Heart left ventricle (tissue), 16 donors: ENCODE results near the gene NMRAL1. TPM values are rescaled to one million over a fixed set of nuclear protein-coding genes. Genes with fewer than 3 reads are reported as not detected.
A peak's percentile ranks its signal among the peaks of the same experiment; 100 is the strongest.

ENCODE experiments used
- ATAC-seq, 4 donors: fragments of 200-7000 bp; cut with Tn5 transposase; one replicate each; pipeline ENCODE4 v1.9.1; 2020 to 2022; ENCODE audit warnings: moderate library complexity in 4 of 4, mild to moderate bottlenecking in 3 of 4, moderate number of reproducible peaks in 1 of 4
- DNase-seq, 5 donors: peaks; one replicate each; pipeline ENCODE4 v3.0.0-alpha.2; 2020
- H3K27ac ChIP-seq, 12 donors: fragments of 200-600 bp; sonication (generic) in 4 of 12; one replicate each; pipeline versions ENCODE4 v1.5.0 to v1.8.0; 2016 to 2022; ENCODE audit warnings: mild to moderate bottlenecking in 2 of 12
- H3K27me3 ChIP-seq, 9 donors: fragments of 200-600 bp; sonication (generic) in 2 of 9; one replicate each; pipeline versions ENCODE4 v1.5.1 to v1.8.0; 2016 to 2022; ENCODE audit warnings: mild to moderate bottlenecking in 3 of 9
- H3K36me3 ChIP-seq, 9 donors: fragments of 200-600 bp; sonication (generic) in 2 of 9; one replicate each; pipeline versions ENCODE4 v1.5.0 to v1.8.0; 2018 to 2022; ENCODE audit warnings: mild to moderate bottlenecking in 2 of 9
- H3K4me1 ChIP-seq, 12 donors: fragments of 200-600 bp; sonication (generic) in 4 of 12; one replicate each; pipeline versions ENCODE4 v1.5.0 to v1.8.0; 2016 to 2022; ENCODE audit warnings: mild to moderate bottlenecking in 3 of 12
- H3K4me3 ChIP-seq, 12 donors: fragments of 200-600 bp; sonication (generic) in 4 of 12; one replicate each; pipeline versions ENCODE4 v1.5.0 to v1.8.0; 2017 to 2022; ENCODE audit warnings: mild to moderate bottlenecking in 9 of 12, moderate library complexity in 4 of 12
- H3K9me3 ChIP-seq, 12 donors: fragments of 200-600 bp; sonication (generic) in 4 of 12; one replicate each; pipeline versions ENCODE4 v1.5.0 to v1.8.0; 2016 to 2022; ENCODE audit warnings: mild to moderate bottlenecking in 1 of 12
- POLR2A ChIP-seq, 2 donors: fragments of 450-650 bp; IDR thresholded peaks; one replicate each; pipeline ENCODE4 v1.6.1; 2017; ENCODE audit warnings: antibody characterized with exemption in 2 of 2, mild to moderate bottlenecking in 2 of 2, moderate library complexity in 2 of 2
- WGBS, 4 donors: extraction: QIAGEN DNeasy Blood & Tissue Kit in 2 of 4; methylation state at CpG; one replicate each; pipeline versions ENCODE4 v1.1.5 to v1.1.7; 2013 to 2018; 5-methylcytosine and 5-hydroxymethylcytosine counted together
- intact Hi-C, 10 donors: fragments of 100-400 bp; cut with DNase I; formaldehyde crosslinking; loops; one replicate each; pipeline versions ENCODE4 v1.11.1 to v1.14.2; 2022
- polyA plus RNA-seq, 2 donors: library from polyadenylated mRNA; stranded (reverse); fragments of 200-250 nt; gene quantifications; one replicate each; pipeline ENCODE4 v1.2.3, GENCODE V29; 2013
- total RNA-seq, 9 donors: library from RNA; depleted of rRNA in 2 of 9; stranded (reverse); fragments of >200 nt in 2 of 9; fragmentation: NEBNext Ultra II Directional in 3 of 9; extraction: Animal tissue kit (Norgen Biotek cat#: 25700) in 3 of 9; gene quantifications; one replicate each; pipeline versions ENCODE4 v1.1.0 to v1.2.4, GENCODE V29; 2016 to 2023
- TF ChIP-seq, protein P1 (sequence below), 12 donors: fragments of 200-600 bp; sonication (generic) in 4 of 12; IDR thresholded peaks; one replicate each; pipeline versions ENCODE4 v1.5.0 to v1.8.0; 2018 to 2022; ENCODE audit warnings: antibody characterized with exemption in 12 of 12, mild to moderate bottlenecking in 5 of 12
- donor health status: ischemic (EF 13 %, LVEDD 7.1; RV severe dilation, severe dysfunction).
- donor health status: healthy with polysubstance abuse.
- donor health status: DM: no; HTN: yes; CAD: no.
- donor health status: DM: no; HTN: no; CAD: no.
- donor health status: ischemic (EF 25% LVEDD 6.9; RV normal size, moderate dysfunction).
- donor health status: ischemic (EF 25% LVEDD 5.7; RV mildly dilated, moderate dysfunction).
- donor health status: healthy.
- donor health status: DM: yes; HTN: yes; CAD: no.
- donor health status: ischemic (EF 35%, LVEDD 5.7; RV mildly dilated, moderate dysfunction).
- donor health status: nonischemic (EF 11% LVEDD 7.7; RV severe dilation, severe dysfunction).
- donor health status: DM: yes; HTN: yes; CAD: no.
- donor health status: PGD.
- donor health status: ischemic (EF 29% LVEDD 5.4; RV normal size, mild dysfunction).
- donor health status: nonischemic (EF 23%, LVEDD 6.1; RV moderate dilation, normal function).

The NMRAL1 gene
- total and polyA plus RNA-seq, 11 donors, result 12.0 to 47.5 (median 25.4) TPM

DNA sequence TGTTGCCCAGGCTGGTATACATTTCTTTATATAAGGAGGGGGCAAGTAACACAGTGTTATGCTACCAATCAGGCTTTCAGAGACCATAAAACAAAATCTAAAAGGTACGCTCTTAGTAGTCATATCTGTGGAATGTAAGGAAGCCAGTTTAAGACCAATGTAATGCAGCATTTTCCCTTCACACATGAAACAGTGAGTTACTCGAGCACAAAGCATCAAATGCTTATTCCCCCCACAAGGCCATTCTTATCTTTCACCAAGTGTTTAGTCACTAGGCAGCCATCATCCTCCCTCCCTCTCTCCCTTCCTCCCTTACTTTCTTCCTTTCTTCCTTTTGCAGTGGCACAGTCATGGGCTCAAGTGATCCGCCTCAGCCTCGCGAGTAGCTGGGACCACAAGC is 14.6 kb upstream of the NMRAL1 start:
- intact Hi-C loops, result no loop called here
- Histone ChIP-seq H3K36me3 (peaks cover 0 to 56% (median 24%) of the 10 kb centered on the region in 9 donors), H3K9me3 (no peaks in the 10 kb centered on the region), H3K4me3 (no peak overlapping the region), H3K27me3 (no peaks in the 10 kb centered on the region), H3K4me1 (peaks cover 0 to 53% (median 19%) of the 10 kb centered on the region in 12 donors), H3K27ac (peak overlapping the region in 3 of 12 donors; percentile 31 to 82 (median 42))
- no peak for ATAC-seq
- TF ChIP-seq, protein P1, sequence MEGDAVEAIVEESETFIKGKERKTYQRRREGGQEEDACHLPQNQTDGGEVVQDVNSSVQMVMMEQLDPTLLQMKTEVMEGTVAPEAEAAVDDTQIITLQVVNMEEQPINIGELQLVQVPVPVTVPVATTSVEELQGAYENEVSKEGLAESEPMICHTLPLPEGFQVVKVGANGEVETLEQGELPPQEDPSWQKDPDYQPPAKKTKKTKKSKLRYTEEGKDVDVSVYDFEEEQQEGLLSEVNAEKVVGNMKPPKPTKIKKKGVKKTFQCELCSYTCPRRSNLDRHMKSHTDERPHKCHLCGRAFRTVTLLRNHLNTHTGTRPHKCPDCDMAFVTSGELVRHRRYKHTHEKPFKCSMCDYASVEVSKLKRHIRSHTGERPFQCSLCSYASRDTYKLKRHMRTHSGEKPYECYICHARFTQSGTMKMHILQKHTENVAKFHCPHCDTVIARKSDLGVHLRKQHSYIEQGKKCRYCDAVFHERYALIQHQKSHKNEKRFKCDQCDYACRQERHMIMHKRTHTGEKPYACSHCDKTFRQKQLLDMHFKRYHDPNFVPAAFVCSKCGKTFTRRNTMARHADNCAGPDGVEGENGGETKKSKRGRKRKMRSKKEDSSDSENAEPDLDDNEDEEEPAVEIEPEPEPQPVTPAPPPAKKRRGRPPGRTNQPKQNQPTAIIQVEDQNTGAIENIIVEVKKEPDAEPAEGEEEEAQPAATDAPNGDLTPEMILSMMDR (IDR thresholded peaks at IDR 0.05), result no peak
- TF ChIP-seq POLR2A (IDR thresholded peaks at IDR 0.05), result no peak
- 90 to 92% (median 91%) methylated on average over 5 of the region's 5 CpGs for WGBS, 4 donors
- no peak for DNase-seq

DNA sequence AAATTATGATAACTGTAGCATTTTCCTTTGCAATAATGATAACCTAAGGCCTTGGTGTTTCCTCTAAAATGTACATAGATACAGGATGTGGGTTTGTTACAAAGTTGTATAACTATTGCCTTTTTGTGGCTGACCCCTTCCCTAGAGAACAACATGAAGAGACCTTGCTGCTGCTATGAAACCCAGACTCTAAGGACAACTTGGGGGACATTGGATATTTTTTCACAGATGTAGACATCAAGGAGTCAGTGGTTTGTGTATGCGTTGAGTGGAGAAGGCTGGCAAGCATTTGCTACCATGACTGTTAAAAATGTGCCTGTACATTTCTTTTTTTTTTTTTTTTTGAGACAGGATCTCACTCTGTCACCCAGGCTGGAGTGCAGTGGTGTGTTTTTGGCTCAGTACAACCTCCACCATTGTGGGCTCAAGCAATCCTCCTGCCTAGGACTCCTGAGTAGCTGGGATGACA is 14.1 kb upstream of the NMRAL1 start:
- TF ChIP-seq, protein P1 (IDR thresholded peaks at IDR 0.05), result no peak
- TF ChIP-seq POLR2A (IDR thresholded peaks at IDR 0.05), result no peak
- intact Hi-C loops, result no loop called here
- no peak for DNase-seq
- Histone ChIP-seq H3K27me3 (no peaks in the 10 kb centered on the region), H3K4me1 (peaks cover 0 to 53% (median 19%) of the 10 kb centered on the region in 12 donors), H3K9me3 (no peaks in the 10 kb centered on the region), H3K27ac (peak overlapping the region in 6 of 12 donors; percentile 24 to 93 (median 36)), H3K36me3 (peaks cover 0 to 59% (median 29%) of the 10 kb centered on the region in 9 donors), H3K4me3 (no peak overlapping the region)
- WGBS, 4 donors, result 75 to 86% (median 79%) methylated on average over 1 of the region's 1 CpG
- ATAC-seq, result no peak

DNA sequence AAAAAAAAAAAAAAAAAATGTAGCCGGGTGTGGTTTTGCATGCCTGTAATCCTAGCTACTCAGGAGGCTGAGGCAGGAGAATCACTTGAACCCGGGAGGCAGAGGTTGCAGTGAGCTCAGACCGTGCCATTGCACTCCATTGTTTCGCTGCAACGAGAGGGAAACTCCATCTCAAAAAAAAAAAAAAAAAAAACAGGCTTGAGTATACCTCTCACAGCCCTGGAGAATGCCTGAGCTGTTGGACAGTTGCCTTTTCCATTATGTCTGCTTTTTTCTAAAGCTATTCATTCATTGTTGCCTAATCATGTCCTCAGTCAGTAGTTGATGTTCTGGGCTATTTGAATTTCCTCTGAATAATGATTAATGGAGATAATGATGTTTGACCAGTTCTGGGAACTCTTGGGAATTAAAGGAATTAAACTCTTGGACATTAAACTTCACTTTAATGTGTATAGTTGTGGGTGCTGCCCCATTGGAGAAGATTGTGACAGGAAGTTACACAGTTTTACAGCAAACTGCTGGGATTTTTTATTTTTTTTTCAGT is 13.6 kb upstream of the NMRAL1 start:
- peak in 2 of 4 donors; percentile 5 to 16 for ATAC-seq
- H3K27ac ChIP-seq, result peak overlapping the region in 5 of 12 donors; percentile 24 to 94 (median 82)
- no peaks in the 10 kb centered on the region for H3K27me3 ChIP-seq
- no peak for DNase-seq
- 48 to 58% (median 50%) methylated on average over 5 of the region's 5 CpGs for WGBS, 4 donors
- intact Hi-C loops, result no loop called here
- TF ChIP-seq POLR2A (IDR thresholded peaks at IDR 0.05), result no peak
- TF ChIP-seq, protein P1 (IDR thresholded peaks at IDR 0.05), result no peak
- no peaks in the 10 kb centered on the region for H3K9me3 ChIP-seq
- H3K36me3 ChIP-seq, result peaks cover 0 to 57% (median 30%) of the 10 kb centered on the region in 9 donors
- H3K4me3 ChIP-seq, result no peak overlapping the region
- peaks cover 0 to 53% (median 19%) of the 10 kb centered on the region in 12 donors for H3K4me1 ChIP-seq

DNA sequence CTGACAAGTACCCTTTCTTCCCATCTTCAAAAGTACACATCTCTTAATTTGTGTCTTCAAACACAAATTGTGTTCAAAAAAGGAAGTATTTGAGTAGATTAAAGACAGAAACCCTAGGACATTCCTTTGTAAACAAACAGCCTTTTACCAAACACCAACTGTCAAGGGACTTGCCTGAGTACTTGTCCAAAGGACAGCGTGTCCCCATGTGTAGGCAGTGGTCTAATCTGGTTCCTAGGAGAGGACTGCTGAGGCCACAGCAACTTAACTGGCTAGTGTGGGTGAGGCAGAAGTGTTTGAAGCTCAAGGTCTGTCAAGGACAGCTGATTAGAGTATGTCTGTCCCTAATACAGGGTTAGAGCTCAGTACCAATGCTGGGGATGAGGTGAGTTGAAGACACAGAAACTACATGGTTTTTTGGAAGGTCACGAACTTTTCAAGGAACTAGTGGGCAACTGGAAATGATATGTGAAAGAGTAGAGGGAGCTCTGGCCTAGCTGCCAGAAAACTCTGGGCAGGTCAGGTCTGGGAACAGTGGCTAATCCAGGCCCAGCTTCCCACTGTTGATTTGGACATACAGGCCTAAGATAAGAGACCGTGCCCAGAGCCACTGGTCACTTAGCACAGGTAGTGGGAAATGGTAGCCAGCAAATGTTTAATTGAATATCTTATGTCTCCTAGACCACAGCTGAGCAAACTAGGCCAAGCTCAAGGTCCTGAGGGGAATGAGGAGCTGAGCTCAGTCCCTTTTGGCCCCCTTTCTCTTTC is 11.9 kb upstream of the NMRAL1 start:
- Histone ChIP-seq H3K27ac (peak overlapping the region; percentile 75 to 94 (median 86)), H3K36me3 (peaks cover 0 to 57% (median 30%) of the 10 kb centered on the region in 9 donors), H3K27me3 (no peaks in the 10 kb centered on the region), H3K4me1 (peaks cover 0 to 67% (median 29%) of the 10 kb centered on the region in 12 donors), H3K9me3 (no peaks in the 10 kb centered on the region), H3K4me3 (no peak overlapping the region)
- DNase-seq (peak in 3 of 5 donors; percentile 49 to 83 (median 73)), ATAC-seq (peak; percentile 92 to 95 (median 93))
- TF ChIP-seq, protein P1 (IDR thresholded peaks at IDR 0.05), result no peak
- TF ChIP-seq POLR2A (IDR thresholded peaks at IDR 0.05), result no peak
- WGBS, 4 donors, result 59 to 76% (median 61%) methylated on average over 3 of the region's 3 CpGs
- intact Hi-C loops, result no loop called here
